ENCODE results near the gene CYB561D1.
"Not testable (repeated sequence)": the region's sequence is repeated elsewhere in the genome, so short reads cannot be mapped to it uniquely, and the experiment has no call there.

CYB561D1 gene, protein sequence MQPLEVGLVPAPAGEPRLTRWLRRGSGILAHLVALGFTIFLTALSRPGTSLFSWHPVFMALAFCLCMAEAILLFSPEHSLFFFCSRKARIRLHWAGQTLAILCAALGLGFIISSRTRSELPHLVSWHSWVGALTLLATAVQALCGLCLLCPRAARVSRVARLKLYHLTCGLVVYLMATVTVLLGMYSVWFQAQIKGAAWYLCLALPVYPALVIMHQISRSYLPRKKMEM

DNA sequence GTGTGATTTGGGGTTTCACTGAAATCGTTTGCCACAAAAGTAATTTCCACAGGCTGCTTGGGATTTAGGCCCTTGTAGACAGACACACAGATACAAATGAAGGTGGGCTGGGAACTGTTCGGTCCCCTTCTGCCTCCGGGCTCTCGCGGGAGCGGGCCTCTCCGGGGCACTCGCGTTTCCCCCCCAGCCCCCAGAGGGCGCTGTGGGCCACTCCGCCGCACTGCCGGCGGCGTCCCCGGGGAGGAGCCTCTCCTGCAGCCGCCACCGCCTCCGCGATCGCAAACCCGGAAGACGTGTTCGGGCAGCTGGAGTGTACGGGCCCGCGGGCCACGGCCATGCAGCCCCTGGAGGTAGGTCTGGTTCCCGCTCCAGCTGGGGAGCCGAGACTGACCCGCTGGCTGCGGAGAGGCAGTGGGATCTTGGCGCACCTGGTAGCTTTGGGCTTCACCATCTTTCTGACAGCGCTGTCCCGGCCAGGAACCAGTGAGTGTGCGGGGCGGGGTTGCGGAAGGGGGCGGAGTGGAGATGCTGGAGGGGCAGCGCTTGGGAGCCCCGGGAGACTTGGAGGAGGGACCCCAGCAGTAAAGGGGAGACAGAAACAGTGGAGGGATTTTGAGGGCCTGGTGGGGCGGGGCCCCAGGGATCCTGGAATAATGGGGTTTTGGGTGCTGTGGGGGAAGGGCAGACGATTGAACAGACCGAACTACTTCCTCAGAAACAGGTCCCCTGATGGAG is at the start of gene CYB561D1:
CYB561D1 (plus strand) TSS at position 290 of the 735 bp plus-strand sequence; CDS start at position 336, 46 bp downstream.
- no peaks in the 10 kb centered on the region for H3K27me3 Mint-ChIP-seq (ENCODE audit: low read depth)
- peak within 1 kb of the TSS; percentile 96 for H3K4me3 Mint-ChIP-seq
- peaks cover 33% of the 10 kb centered on the region for H3K4me1 Mint-ChIP-seq (ENCODE audit: low read depth)

DNA sequence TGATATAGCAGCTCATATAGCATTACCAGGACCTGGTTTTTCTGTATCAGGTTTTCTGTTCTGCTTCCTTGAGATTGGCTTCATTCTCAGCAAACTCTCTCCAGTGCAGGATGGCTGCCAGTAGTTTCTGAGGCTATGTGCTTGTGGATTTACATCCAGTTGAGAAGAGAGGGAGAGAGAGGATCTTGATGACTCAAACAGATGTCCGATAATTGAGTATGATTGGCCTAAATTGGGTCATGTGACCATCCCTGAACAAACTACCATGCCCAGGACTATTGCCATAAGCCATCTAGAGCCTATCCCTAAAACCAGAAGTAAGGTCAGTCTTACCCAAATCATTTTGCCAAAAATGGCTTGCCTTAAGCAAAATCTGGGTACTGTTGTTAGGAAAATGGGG is 49.5 kb upstream of the CYB561D1 start:
- Mint-ChIP-seq H3K27me3 (ENCODE audit: low read depth) (peaks cover 19% of the 10 kb centered on the region), H3K4me3 (no peak overlapping the region), H3K36me3 (ENCODE audit: low read depth) (no peaks in the 10 kb centered on the region), H3K27ac (no peak overlapping the region), H3K9me3 (no peaks in the 10 kb centered on the region), H3K4me1 (ENCODE audit: low read depth) (peaks cover 1% of the 10 kb centered on the region)

More for the DNA sequence above, at the start of gene CYB561D1:
- Mint-ChIP-seq H3K27ac (peak within 1 kb of the TSS; percentile 88), H3K9me3 (no peaks in the 10 kb centered on the region), H3K36me3 (ENCODE audit: low read depth) (peaks cover 27% of the 10 kb centered on the region)

DNA sequence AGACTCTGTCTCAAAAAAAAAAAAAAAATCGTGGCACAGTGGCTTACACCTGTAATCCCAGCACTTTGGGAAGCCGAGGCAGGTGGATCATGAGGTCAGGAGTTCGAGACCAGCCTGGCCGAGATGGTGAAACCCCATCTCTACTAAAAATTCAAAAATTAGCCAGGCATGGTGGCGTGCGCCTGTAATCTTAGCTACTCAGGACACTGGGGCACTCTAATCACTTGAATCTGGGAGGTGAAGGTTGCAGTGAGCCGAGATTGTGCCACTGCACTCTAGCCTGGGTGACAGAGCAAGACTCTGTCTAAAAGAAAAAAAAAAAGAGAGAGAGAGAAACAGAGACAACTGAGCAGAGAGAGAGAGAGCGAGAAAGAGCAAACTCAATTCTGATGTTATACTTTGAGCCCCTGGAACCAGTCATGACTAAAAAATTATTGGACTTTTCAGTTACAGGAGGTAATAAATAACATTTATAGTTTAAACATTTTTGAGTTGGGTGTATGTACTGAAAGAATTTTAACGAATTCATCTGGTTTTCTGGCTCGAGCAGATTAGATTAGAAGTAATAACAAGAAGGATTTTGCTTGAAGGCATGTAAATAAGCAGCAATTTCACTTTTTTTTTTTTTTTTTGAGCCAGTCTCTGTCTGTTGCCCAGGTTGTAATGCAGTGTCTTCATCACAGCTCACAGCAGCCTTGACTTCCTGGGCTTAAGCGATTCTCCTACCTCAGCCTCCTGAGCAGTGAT is 47.8 kb upstream of the CYB561D1 start:
- H3K9me3 Mint-ChIP-seq; H3K36me3 Mint-ChIP-seq (ENCODE audit: low read depth); H3K27ac Mint-ChIP-seq; H3K4me1 Mint-ChIP-seq (ENCODE audit: low read depth); H3K4me3 Mint-ChIP-seq: not testable (repeated sequence)
- H3K27me3 Mint-ChIP-seq (ENCODE audit: low read depth) = peaks cover 34% of the 10 kb centered on the region

DNA sequence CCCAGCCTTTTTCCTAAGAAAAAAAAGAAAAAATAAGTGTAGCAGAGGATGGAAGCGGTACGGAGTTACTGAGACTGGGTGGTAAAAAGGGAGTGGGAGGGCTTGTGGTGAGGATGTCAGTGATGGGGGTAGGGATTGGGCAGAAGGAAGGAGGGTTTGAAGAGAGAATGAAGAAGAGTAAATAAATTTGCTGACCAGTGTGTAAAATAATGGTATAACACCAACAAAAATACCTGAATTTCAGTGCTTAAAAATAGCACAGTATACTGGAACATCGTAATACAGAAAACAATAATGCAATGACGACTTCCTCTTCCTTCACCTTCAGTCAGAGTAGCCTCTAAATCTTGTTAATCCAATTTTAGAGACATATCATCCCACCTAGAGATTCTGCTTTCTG is 46.4 kb upstream of the CYB561D1 start:
- Mint-ChIP-seq H3K27ac (no peak overlapping the region), H3K9me3 (no peaks in the 10 kb centered on the region), H3K36me3 (ENCODE audit: low read depth) (no peaks in the 10 kb centered on the region), H3K4me3 (no peak overlapping the region), H3K27me3 (ENCODE audit: low read depth) (peaks cover 35% of the 10 kb centered on the region), H3K4me1 (ENCODE audit: low read depth) (peaks cover 1% of the 10 kb centered on the region)

DNA sequence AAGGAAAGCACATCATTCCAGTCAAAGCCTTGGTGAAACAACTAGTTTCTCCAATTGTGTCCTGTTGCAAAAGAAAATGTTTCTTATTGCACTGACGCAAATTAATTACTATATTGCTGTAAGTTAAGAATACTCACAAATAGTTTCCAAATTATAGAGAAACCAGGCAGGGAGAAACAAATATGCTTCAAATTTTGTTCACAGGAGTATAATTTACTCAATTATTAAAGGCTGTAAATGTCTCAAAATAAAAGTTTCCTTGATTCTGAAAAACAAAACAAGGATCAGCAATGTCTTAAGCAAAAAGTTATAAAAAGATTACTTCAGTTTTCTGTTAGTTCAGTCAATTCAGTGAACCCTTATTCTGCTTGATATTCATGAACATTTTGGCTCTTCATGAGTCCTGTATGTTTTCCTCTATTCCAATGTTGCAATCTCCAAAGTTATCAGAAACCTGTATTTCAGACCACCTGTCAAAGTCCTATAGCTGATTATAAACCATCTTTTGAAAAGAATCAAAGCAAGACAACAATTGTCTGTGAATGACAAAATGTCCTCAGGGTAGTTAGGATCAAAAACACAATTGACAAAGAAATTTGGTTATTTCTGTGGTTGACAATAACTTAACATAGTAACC is 39.3 kb upstream of the CYB561D1 start:
- H3K4me3 Mint-ChIP-seq = no peak overlapping the region
- peaks cover 5% of the 10 kb centered on the region for H3K36me3 Mint-ChIP-seq (ENCODE audit: low read depth)
- H3K27me3 Mint-ChIP-seq (ENCODE audit: low read depth) = peaks cover 54% of the 10 kb centered on the region
- H3K27ac Mint-ChIP-seq = no peak overlapping the region
- H3K4me1 Mint-ChIP-seq (ENCODE audit: low read depth) = no peaks in the 10 kb centered on the region
- peaks cover 16% of the 10 kb centered on the region for H3K9me3 Mint-ChIP-seq

DNA sequence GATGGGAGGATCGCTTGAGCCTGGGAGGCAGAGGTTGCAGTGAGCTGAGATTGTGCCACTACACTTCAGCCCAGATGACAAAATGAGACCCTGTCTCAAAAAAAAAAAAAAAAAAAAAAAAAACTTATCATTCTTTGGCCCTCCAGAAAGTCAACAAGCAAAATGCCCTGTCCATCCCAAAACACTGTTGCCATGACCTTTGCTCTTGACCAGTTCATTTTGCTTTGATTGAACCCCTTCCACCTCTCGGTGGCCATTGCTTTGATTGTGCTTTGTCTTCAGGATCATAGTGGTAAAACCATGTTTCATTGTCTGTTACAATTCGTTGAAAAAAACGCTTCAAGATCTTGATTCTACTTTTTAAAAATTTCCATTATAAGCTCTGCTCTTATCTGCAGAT is 36.1 kb upstream of the CYB561D1 start:
- Mint-ChIP-seq H3K27ac (no peak overlapping the region), H3K36me3 (ENCODE audit: low read depth) (peaks cover 5% of the 10 kb centered on the region), H3K4me1 (ENCODE audit: low read depth) (no peaks in the 10 kb centered on the region), H3K27me3 (ENCODE audit: low read depth) (peaks cover 60% of the 10 kb centered on the region), H3K9me3 (peaks cover 16% of the 10 kb centered on the region), H3K4me3 (no peak overlapping the region)

DNA sequence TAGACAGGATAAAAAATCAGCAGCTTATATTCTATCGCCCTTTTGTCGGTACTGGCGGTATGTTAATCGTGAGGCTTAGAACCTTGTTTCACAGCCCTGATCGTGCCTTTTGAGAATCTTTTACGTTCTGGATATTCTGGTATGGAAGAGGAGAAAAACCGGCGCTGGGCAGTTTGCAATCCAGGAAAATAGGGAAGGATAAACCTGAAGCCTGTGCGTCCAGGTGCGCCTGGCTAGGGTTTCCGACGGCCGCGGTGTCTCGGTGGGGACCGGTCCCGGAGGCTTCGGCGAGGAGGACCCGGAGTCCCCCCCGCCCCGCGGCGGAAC is 27.8 kb upstream of the CYB561D1 start:
- H3K27ac Mint-ChIP-seq = no peak overlapping the region
- H3K36me3 Mint-ChIP-seq (ENCODE audit: low read depth) = no peaks in the 10 kb centered on the region
- no peaks in the 10 kb centered on the region for H3K9me3 Mint-ChIP-seq
- H3K4me1 Mint-ChIP-seq (ENCODE audit: low read depth) = peaks cover 2% of the 10 kb centered on the region
- H3K27me3 Mint-ChIP-seq (ENCODE audit: low read depth) = peaks cover 92% of the 10 kb centered on the region
- H3K4me3 Mint-ChIP-seq = peak overlapping the region; percentile 67

DNA sequence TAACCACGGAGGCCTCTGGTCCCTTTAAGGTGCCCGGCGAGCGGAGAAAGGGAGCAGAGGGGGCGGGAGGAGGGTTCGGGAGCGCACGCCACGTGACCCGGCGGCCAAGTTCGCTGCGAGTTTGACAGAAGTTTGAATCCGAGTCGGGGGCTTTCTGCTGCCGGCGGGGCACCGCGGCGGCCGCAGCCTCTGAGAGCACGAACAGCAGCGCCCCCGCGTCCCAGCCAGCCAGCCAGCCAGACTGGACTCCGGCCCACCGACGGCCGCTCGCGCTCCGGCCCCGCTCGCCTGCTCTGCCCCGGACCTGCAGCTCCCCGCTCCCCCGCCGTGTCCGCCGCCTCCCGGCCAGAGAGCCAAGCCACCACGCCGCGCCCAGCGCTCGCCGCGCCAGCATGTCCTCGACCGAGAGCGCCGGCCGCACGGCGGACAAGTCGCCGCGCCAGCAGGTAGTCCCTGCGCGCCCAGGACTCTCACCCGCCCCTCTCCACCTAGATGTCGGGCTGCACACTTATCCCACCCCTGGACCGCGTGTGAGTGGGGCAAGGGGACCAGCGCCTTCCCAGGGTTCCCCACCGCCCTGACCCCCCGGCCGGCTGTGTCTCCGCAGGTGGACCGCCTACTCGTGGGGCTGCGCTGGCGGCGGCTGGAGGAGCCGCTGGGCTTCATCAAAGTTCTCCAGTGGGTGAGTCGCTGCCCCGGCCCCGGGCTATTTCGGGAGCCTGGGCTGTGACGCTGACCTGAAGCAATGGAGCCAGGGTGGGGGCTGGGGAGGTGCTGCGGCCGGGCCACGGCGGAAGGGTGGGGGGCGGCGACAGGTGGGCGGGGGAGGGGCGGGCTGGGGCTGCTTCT is 27.2 kb upstream of the CYB561D1 start, which contains the start of gene SYPL2:
SYPL2 (plus strand) TSS at position 95 of the 849 bp plus-strand sequence; CDS start at position 393, 298 bp downstream.
- H3K9me3 Mint-ChIP-seq = no peaks in the 10 kb centered on the region
- H3K4me3 Mint-ChIP-seq = peak within 1 kb of the TSS; percentile 67
- H3K27me3 Mint-ChIP-seq (ENCODE audit: low read depth) = peaks cover 90% of the 10 kb centered on the region
- H3K27ac Mint-ChIP-seq = no peak within 1 kb of the TSS
- no peaks in the 10 kb centered on the region for H3K36me3 Mint-ChIP-seq (ENCODE audit: low read depth)
- H3K4me1 Mint-ChIP-seq (ENCODE audit: low read depth) = peaks cover 2% of the 10 kb centered on the region

DNA sequence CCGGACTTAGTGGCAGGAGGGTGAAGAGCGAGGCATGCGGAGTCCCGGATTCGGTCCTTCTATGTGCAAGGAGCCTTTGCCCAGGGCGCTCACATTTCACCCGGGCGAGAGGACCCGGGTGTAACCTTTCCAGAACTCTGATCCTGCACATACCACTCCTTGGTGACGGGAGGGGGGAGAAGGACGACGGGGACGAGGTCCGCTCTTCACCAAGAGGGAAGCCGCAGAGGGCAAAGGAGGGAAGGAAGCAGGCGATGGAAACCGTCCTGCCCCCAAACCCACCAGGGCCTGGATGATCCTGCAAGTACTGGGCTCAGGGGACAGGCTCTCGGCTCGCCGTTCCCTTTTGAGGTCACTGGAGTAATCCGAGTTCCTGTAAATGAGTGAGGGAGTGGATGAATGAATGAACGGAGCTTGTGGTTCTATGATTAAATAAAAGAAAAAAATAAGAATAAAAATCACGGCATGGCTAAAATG is 26.6 kb upstream of the CYB561D1 start:
- no peak overlapping the region for H3K4me3 Mint-ChIP-seq
- no peaks in the 10 kb centered on the region for H3K36me3 Mint-ChIP-seq (ENCODE audit: low read depth)
- no peak overlapping the region for H3K27ac Mint-ChIP-seq
- H3K27me3 Mint-ChIP-seq (ENCODE audit: low read depth) = peaks cover 87% of the 10 kb centered on the region
- H3K9me3 Mint-ChIP-seq = no peaks in the 10 kb centered on the region
- peaks cover 2% of the 10 kb centered on the region for H3K4me1 Mint-ChIP-seq (ENCODE audit: low read depth)

DNA sequence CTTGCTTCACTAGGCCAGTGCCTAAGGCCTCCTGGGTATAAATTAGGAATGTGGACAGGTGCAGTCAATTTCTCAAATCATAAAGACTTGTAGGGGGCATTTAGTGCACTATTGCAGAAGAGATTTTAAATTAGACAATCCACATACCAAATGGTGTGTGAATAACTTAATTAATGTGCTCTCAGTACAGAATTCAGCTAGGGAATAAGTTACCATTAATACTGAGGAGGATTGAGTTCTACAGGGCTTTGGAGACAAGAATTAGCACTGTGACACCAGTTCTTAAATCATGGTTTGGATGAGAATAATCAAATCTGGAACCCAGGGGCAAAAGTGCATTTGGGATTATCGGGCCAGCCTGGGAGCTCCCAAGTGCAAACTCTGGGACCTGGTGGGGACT is 25.8 kb upstream of the CYB561D1 start:
- H3K27me3 Mint-ChIP-seq (ENCODE audit: low read depth) = peaks cover 87% of the 10 kb centered on the region
- H3K4me3 Mint-ChIP-seq = no peak overlapping the region

DNA sequence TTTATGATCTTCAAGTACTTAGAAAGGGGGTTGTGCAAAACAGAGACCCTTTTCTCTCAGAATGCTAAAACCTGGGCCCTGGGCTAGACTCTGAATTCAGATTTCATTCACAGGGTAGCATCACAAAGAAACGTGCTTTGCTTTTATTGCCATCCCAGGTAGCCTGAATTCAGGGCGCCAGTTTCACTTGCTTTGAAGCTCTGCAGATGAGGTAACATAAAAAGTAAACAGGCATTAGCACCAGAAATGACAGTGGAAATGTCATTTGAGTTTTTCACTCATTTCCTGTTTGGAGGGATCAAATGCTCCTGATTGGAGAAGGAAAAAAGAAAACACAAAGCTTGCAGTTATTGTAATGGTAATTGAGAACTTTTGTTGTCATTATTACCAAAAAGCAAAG is 25.0 kb upstream of the CYB561D1 start:
- Mint-ChIP-seq H3K4me3 (no peak overlapping the region), H3K36me3 (ENCODE audit: low read depth) (no peaks in the 10 kb centered on the region), H3K9me3 (no peaks in the 10 kb centered on the region), H3K27ac (no peak overlapping the region), H3K27me3 (ENCODE audit: low read depth) (peaks cover 81% of the 10 kb centered on the region), H3K4me1 (ENCODE audit: low read depth) (peaks cover 2% of the 10 kb centered on the region)

More for the DNA sequence above, 25.8 kb upstream of the CYB561D1 start:
- peaks cover 2% of the 10 kb centered on the region for H3K4me1 Mint-ChIP-seq (ENCODE audit: low read depth)
- H3K36me3 Mint-ChIP-seq (ENCODE audit: low read depth) = no peaks in the 10 kb centered on the region
- H3K27ac Mint-ChIP-seq = no peak overlapping the region
- no peaks in the 10 kb centered on the region for H3K9me3 Mint-ChIP-seq

DNA sequence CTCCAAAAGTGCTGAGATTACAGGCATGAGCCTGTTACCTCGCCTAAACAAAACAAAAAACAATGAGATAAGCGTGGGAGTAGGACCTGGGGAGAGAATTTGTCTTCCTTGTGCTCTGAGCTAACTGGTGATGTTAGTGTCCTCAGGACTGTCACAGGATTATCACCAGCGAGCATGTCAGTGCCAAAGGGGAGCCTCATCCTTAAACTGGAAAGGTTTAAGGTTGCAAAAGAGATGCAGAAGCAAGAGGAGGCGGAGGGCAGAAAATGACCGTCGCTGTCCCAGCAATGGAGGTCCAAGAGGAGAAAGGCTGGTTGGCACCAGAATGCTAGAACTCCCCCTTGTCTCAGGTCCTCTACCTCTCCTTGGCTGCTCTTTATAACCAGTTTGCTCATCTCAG is 23.6 kb upstream of the CYB561D1 start:
- H3K4me1 Mint-ChIP-seq (ENCODE audit: low read depth) = peaks cover 2% of the 10 kb centered on the region
- H3K27me3 Mint-ChIP-seq (ENCODE audit: low read depth) = peaks cover 78% of the 10 kb centered on the region
- no peak overlapping the region for H3K4me3 Mint-ChIP-seq
- H3K27ac Mint-ChIP-seq = no peak overlapping the region
- H3K9me3 Mint-ChIP-seq = no peaks in the 10 kb centered on the region
- H3K36me3 Mint-ChIP-seq (ENCODE audit: low read depth) = no peaks in the 10 kb centered on the region

DNA sequence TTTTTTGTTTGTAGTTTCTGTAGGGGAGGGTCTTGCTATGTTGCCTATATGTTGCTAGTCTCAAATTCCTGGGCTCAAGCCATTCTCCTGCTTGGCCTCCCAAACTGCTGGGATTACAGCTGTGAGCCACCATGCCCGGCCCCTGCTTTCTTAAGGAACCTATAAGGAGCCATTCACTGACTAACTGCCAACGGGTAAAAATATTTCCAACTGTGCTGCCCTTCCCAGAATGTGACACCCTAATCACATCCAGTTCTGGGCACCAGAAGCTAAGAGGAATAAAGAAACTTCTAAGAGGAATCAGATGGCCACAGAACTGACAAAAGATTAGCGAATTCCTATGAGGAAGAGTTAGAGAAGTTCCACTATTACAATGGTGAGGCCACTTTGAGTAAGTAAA is 21.1 kb upstream of the CYB561D1 start:
- Mint-ChIP-seq H3K4me3 (no peak overlapping the region), H3K27ac (no peak overlapping the region), H3K9me3 (no peaks in the 10 kb centered on the region), H3K27me3 (ENCODE audit: low read depth) (peaks cover 65% of the 10 kb centered on the region), H3K36me3 (ENCODE audit: low read depth) (no peaks in the 10 kb centered on the region), H3K4me1 (ENCODE audit: low read depth) (no peaks in the 10 kb centered on the region)

All from T-helper 1 cell treated with Interleukin-12 subunit alpha and Interleukin-12 subunit beta and Interleukin-4 antibody, amounts not matched to agents 30 μg/mL and 1 μg/mL, for 36 hours (primary cell).